MM.1S (cell line): ENCODE measurements around the gene HCST.

Source experiments
- CTCF ChIP-seq: fragments of 300-600 bp; sonication (generic); IDR thresholded peaks from 2 replicates; pipeline ENCODE4 v1.5.1; 2016; ENCODE audit warnings: antibody characterized with exemption, low read length, mixed read lengths
- EZH2 ChIP-seq: fragments of 300-600 bp; sonication (generic); optimal IDR thresholded peaks from 2 replicates; pipeline ENCODE3; 2017; ENCODE audit warnings: low read depth, mild to moderate bottlenecking, antibody characterized with exemption, low read length, mixed read lengths
- EZH2phosphoT487 ChIP-seq: fragments of 300-600 bp; sonication (generic); IDR thresholded peaks from 2 replicates; pipeline ENCODE4 v1.6.1; 2018; ENCODE audit warnings: antibody characterized with exemption, low read length

- TF ChIP-seq EZH2 = no peak
- TF ChIP-seq CTCF = no peak
- TF ChIP-seq EZH2phosphoT487 = no peak
These were observed 8.0 kb upstream of the HCST start for GRCh38 chr19:35894342-35894741.
